ENCODE measurements around the gene AMN.

DNA sequence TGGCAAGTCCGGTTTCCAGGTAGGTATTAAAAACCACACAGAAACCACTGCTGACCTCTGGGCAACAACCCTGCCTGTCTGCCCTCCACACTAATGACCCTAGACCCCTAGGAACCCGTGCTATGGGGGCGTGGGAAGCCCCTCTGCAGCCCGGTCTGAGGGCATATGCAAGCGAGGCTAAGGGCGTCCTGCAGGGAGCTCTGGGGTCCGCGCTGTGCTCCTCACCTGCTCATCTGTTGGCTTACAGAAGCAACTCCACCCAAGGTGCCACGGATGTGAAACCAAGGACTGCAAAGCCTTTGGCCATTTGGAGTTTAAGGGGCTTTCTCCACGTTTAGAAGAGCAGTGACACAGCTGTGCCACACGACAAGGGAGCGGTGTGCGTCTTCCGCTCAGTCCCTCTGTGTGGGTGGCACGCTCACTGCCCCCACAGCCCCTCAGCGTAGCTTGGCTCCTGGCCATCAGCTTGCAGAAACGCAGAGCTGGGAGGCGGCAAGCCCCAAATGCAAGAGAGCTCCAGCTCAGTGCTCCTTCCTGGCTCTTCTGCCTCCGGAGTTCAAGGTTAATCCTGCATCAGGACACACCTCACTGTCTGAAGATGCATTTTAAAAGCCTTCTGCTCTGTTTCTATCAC lies 18.4 kb downstream of the AMN start:
- TF ChIP-seq, protein P1, sequence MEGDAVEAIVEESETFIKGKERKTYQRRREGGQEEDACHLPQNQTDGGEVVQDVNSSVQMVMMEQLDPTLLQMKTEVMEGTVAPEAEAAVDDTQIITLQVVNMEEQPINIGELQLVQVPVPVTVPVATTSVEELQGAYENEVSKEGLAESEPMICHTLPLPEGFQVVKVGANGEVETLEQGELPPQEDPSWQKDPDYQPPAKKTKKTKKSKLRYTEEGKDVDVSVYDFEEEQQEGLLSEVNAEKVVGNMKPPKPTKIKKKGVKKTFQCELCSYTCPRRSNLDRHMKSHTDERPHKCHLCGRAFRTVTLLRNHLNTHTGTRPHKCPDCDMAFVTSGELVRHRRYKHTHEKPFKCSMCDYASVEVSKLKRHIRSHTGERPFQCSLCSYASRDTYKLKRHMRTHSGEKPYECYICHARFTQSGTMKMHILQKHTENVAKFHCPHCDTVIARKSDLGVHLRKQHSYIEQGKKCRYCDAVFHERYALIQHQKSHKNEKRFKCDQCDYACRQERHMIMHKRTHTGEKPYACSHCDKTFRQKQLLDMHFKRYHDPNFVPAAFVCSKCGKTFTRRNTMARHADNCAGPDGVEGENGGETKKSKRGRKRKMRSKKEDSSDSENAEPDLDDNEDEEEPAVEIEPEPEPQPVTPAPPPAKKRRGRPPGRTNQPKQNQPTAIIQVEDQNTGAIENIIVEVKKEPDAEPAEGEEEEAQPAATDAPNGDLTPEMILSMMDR (IDR thresholded peaks at IDR 0.05; ENCODE audit: low read length) = no peak
- TF ChIP-seq EZH2 (optimal IDR thresholded peaks at IDR 0.05; ENCODE audit: low read depth, low read length) (no peak), EZH2phosphoT487 (IDR thresholded peaks at IDR 0.05; ENCODE audit: low read length) (no peak)

Data from MM.1S (cell line).